Omental fat pad (tissue), 4 donors: ENCODE measurements around the gene WDR27. TPM values are rescaled to one million over a fixed set of nuclear protein-coding genes. Genes with fewer than 3 reads are reported as not detected.
A peak's percentile ranks its signal among the peaks of the same experiment; 100 is the strongest.

ENCODE experiments used
- ATAC-seq: fragments of 150-250 bp; one replicate; pipeline ENCODE4 v1.9.1; 2016; ENCODE audit warnings: mild to moderate bottlenecking, moderate library complexity; ENCODE audit not compliant: low FRiP score
- DNase-seq: peaks from one replicate; pipeline ENCODE4 v3.0.0-alpha.2; 2019; ENCODE audit warnings: low spot score
- total RNA-seq, 4 donors: library from RNA; depleted of rRNA; stranded (reverse); fragments of >200 nt; gene quantifications; one replicate each; pipeline ENCODE4 v1.1.0, GENCODE V29; 2016
- TF ChIP-seq, protein P1 (sequence below), 3 donors: fragments of 450-650 bp; IDR thresholded peaks; one replicate each; pipeline ENCODE4 v1.5.1; 2016 to 2017; ENCODE audit warnings: antibody characterized with exemption in 3 of 3, mild to moderate bottlenecking in 3 of 3, moderate library complexity in 2 of 3

WDR27 gene
- total RNA-seq = 10 to 100 TPM; 18.9 to 35.9 (median 21.7) TPM

DNA sequence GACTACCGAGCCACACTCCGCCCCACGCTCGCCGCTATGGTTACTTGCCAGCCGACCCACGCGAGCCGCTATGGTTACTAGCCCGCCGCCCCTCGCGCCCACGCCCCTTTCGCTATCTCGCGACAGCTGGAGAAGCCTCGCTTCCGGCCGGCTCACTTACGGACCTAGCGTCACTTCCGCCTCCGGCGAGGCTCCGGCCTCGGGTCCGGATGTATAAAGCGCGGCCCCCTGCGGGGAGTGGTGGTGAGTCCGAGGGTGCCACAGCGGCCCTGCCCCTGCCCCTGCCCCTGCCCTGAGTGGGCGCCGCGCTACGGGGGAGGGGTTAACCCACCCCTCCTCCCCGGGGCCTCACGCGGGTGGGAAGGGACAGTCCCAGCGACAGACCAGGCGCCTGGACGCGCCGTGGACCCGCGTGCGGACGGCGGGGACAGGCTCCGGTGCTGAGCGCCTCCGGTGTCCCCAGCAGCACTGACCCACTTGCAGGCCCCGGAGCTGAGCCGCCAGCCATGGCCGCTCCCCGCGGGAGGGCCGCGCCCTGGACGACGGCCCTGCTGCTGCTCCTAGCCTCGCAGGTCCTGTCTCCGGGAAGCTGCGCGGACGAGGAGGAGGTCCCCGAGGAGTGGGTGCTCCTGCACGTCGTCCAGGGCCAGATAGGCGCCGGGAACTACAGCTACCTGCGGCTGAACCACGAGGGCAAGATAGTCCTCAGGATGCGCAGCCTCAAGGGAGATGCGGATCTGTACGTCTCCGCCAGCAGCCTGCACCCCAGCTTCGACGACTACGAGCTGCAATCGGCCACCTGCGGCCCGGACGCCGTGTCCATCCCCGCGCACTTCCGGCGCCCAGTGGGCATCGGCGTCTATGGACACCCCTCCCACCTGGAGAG is at the start of gene WDR27, which contains the start of gene C6orf120:
WDR27 (minus strand) TSS at position 76 of the 886 bp plus-strand sequence. CDS start 13,024 bp downstream, outside the sequence.
C6orf120 (plus strand) TSS at position 173 of the 886 bp plus-strand sequence; CDS start at position 507, 334 bp downstream.
- ATAC-seq (peak; percentile 97), DNase-seq (peak; percentile 91)
- TF ChIP-seq, protein P1, sequence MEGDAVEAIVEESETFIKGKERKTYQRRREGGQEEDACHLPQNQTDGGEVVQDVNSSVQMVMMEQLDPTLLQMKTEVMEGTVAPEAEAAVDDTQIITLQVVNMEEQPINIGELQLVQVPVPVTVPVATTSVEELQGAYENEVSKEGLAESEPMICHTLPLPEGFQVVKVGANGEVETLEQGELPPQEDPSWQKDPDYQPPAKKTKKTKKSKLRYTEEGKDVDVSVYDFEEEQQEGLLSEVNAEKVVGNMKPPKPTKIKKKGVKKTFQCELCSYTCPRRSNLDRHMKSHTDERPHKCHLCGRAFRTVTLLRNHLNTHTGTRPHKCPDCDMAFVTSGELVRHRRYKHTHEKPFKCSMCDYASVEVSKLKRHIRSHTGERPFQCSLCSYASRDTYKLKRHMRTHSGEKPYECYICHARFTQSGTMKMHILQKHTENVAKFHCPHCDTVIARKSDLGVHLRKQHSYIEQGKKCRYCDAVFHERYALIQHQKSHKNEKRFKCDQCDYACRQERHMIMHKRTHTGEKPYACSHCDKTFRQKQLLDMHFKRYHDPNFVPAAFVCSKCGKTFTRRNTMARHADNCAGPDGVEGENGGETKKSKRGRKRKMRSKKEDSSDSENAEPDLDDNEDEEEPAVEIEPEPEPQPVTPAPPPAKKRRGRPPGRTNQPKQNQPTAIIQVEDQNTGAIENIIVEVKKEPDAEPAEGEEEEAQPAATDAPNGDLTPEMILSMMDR (IDR thresholded peaks at IDR 0.05) = no peak

DNA sequence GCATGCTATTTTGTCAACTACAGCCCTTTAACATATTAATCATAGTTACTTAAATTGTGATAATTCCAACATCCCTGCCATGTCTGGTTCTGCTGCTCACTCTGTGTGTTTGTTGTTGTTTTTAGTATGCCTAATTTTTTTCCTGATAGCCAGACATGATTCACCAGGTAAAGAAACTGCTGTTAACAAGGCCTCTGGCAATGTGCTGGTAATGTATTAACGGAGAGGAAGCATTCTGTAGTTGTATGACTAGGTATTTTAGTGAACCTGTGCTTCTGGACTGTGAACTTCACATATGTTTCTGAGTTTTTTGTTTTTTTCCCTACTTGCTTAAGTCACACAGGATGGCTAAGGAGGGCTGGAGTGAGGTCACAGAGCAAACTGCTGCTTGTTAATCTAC is 44.7 kb upstream of the WDR27 start:
- no peak for DNase-seq
- TF ChIP-seq, protein P1 (IDR thresholded peaks at IDR 0.05) = no peak
- no peak for ATAC-seq

DNA sequence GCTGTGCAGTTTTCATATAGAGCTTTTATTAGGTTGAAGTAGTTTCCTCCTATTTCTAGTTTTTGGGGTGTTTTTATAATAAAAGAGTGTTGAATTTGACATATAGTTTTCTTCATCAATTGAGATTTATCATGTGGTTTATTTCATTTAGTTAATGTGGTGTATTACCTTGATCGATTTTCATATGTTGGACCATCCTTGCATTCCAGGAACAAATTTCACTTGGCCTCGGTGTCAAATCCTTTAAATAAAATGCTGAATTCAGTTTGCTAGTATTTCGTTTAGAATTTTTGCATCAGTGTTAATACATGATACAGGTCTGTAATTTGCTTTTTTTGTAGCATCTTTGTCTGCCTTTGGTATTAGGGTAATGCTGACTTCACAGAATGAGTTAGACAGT is 43.6 kb upstream of the WDR27 start:
- no peak for ATAC-seq
- TF ChIP-seq, protein P1 (IDR thresholded peaks at IDR 0.05) = no peak

DNA sequence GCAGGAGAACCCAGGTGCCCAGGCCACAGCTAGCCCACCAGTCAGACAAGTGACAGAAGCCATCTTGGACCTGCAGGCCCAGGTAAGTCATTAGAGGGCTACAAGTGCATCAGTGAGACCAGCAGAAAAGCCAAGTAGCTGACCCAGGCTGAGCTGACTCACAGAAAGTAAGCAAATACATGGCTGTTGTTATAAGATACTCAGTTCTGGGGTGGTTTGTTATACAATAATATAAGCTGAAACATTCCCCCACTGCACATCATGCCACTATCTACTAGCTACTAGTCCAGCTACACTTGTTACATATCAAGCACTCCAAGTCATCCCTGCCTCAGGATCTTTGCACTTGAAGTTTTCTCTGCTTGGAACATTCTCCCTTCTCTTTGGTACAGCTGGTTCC is 39.5 kb upstream of the WDR27 start:
- TF ChIP-seq, protein P1 (IDR thresholded peaks at IDR 0.05) = no peak
- DNase-seq (no peak), ATAC-seq (no peak)

More for the DNA sequence above, 43.6 kb upstream of the WDR27 start:
- no peak for DNase-seq

DNA sequence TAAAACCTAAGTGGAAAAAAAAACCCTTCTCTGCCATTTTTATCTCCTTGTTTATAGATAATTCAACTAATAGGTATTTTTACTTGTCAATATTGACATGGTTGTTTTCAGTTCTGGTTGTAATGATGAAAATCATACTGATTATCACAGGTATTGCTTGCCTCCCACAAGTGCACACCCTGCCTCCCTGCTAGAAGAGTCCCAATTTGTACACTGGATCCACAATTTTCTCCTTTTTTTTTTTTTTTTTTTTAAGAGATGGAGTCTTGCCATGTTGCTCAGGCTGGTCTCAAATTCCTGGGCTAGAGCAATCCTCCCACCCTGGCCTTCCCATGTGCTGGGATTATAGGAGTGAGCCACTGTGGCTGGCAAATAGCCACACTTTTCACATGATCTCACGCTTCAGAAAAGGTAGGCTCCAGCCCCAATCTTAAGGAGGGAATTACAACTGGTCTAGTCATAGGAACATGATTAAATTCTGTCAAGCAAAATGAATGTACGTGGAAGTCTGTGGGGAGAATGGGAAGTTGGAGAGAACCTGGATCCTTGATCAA is 37.2 kb upstream of the WDR27 start:
- ATAC-seq (peak; percentile 86), DNase-seq (no peak)
- TF ChIP-seq, protein P1 (IDR thresholded peaks at IDR 0.05) = no peak

DNA sequence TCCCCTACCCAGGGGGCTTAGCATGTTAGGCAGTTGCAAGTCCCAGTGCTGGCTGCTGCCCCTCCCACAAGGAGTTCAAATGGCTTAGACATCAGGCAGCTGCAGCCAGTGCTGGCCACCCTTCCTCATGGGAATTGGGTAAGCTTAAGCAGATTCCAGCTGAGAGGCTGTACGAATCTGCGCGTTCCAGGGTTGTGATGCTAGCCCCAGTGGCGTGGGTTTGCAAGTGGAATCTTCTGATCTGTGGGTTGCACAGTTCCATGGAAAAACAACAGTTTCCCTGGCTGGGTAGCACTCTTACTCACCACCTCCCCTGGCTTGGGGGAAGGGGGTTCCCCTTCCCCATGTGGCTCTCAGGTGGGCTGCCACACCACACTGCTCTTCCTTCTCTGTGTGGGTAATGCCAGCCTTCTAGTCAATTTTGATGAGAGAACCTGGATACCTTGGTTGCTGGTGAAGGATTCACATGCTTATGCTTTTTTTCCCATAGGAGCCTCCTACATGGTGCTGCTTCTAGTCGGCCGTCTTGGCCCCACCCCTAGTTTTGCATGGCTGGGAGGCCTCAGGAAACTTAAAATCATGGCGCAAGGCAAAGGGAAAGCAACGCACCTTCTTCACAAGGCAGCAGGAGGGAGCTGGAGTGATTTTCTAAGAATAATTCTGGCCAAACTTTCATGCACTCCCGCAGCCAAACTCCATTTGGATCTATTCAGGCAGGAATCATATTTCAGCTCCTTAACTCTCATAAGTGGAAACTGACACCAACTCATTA is 36.6 kb upstream of the WDR27 start:
- TF ChIP-seq, protein P1 (IDR thresholded peaks at IDR 0.05) = no peak
- ATAC-seq (peak; percentile 71), DNase-seq (no peak)
